ENCODE results near the gene CRHR2. TPM values are rescaled to one million over a fixed set of nuclear protein-coding genes. Genes with fewer than 3 reads are reported as not detected.

Gene CRHR2
- total RNA-seq, 2 donors from 2014 or later = 0.16 TPM; not detected in 1

DNA sequence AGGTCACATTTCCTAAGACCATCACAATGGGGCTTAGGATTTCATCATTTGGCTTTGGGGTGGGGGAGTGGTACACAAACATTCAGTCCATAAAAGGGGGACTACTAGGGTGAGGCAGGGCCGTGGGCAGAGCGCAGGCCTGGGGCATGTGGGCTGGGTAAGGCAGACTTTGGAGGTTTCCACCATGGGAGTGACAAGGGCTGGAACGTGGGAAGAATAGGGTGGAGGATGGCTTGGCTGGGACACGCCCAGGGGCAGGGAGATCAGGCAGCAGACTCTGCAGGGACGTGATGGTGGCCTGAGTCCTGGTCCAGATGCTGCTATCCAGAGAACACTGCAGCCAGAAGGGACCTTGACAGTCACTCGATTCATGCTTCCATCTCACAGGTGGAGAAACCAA, 24.7 kb upstream of the CRHR2 start:
- no peaks in the 10 kb centered on the region for H3K9me3 ChIP-seq
- H3K4me1 ChIP-seq = no peaks in the 10 kb centered on the region
- H3K4me3 ChIP-seq = no peak overlapping the region
- H3K27ac ChIP-seq = no peak overlapping the region
- H3K9ac ChIP-seq (ENCODE audit: low read depth in 2 of 2, low read length in 2 of 2) = no peak overlapping the region
- intact Hi-C loops (cut with DNase I) = no loop called here
- TF ChIP-seq, protein P1, sequence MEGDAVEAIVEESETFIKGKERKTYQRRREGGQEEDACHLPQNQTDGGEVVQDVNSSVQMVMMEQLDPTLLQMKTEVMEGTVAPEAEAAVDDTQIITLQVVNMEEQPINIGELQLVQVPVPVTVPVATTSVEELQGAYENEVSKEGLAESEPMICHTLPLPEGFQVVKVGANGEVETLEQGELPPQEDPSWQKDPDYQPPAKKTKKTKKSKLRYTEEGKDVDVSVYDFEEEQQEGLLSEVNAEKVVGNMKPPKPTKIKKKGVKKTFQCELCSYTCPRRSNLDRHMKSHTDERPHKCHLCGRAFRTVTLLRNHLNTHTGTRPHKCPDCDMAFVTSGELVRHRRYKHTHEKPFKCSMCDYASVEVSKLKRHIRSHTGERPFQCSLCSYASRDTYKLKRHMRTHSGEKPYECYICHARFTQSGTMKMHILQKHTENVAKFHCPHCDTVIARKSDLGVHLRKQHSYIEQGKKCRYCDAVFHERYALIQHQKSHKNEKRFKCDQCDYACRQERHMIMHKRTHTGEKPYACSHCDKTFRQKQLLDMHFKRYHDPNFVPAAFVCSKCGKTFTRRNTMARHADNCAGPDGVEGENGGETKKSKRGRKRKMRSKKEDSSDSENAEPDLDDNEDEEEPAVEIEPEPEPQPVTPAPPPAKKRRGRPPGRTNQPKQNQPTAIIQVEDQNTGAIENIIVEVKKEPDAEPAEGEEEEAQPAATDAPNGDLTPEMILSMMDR (IDR thresholded peaks at IDR 0.05) = no peak
- H3K36me3 ChIP-seq = no peaks in the 10 kb centered on the region
- H3K27me3 ChIP-seq = no peaks in the 10 kb centered on the region
- no peak for DNase-seq

DNA sequence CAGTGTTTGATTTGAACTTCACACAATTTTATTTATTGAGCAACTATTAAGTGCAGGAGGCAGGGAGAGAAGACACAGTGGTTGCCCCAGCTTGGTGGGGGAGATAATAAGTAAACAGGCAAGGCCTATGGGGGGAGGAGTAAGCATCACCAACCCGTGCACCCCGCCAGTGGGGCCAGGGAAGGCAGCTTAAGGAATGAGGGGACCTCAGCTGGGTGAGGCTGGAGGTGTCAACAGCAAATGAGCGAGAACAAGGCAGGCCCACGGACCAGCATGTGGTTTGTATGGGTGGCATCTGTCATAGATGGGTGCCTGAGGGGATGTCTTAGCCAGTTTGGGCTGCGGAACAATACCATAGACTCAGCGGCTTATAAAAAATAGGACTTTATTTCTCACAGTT, 24.1 kb upstream of the CRHR2 start:
- DNase-seq = no peak
- no peak overlapping the region for H3K4me3 ChIP-seq
- intact Hi-C loops (cut with DNase I) = no loop called here

DNA sequence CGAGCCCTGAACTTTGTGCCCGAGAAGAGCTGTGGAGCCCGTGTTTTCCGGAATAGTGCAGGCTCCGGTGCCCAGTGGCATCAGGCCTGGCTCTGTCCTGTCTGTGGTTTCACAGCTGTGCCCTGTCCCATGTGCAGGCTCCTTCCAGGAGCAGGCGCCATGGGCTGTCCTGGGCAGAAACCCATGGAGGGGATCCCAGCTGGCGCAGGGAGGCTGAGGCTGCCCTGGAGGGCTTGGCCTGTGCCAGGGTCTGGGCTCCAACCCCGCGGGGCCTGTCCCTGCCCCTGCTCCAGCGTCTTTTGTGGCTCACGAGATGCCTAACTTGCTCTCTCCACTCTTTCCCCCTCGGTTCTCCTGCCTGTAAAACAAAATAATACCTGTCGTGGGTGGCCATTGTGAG, 23.3 kb upstream of the CRHR2 start:
- no peak for DNase-seq
- Histone ChIP-seq H3K4me3 (no peak overlapping the region), H3K27ac (no peak overlapping the region), H3K9me3 (no peaks in the 10 kb centered on the region), H3K4me1 (no peaks in the 10 kb centered on the region), H3K36me3 (no peaks in the 10 kb centered on the region), H3K9ac (ENCODE audit: low read depth in 2 of 2, low read length in 2 of 2) (no peak overlapping the region), H3K27me3 (no peaks in the 10 kb centered on the region)
- TF ChIP-seq, protein P1 (IDR thresholded peaks at IDR 0.05) = no peak
- intact Hi-C loops (cut with DNase I) = no loop called here

More for the DNA sequence above, 24.1 kb upstream of the CRHR2 start:
- Histone ChIP-seq H3K27me3 (no peaks in the 10 kb centered on the region), H3K4me1 (no peaks in the 10 kb centered on the region), H3K36me3 (no peaks in the 10 kb centered on the region), H3K9me3 (no peaks in the 10 kb centered on the region), H3K27ac (no peak overlapping the region), H3K9ac (ENCODE audit: low read depth in 2 of 2, low read length in 2 of 2) (no peak overlapping the region)
- TF ChIP-seq, protein P1 (IDR thresholded peaks at IDR 0.05) = no peak

DNA sequence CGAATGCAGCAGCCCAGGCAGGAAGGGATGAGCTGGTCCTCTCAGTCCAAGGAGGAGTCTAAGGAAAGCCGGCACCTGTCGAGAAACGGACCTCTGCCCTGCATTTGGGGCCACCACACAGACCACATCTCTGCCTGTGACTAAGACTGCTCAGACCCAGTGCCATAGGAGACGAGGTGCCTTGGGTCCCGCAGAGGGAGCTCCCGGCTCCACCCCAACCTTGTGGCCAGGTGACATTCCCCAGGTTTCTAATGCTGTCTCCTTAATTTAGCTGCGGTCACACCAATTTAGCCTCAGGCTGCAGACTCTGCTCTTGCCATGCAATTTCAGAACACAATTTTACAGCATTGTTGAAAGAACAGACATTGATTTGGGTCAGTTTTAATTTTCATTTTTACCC, 22.8 kb upstream of the CRHR2 start:
- Histone ChIP-seq H3K9me3 (no peaks in the 10 kb centered on the region), H3K27ac (no peak overlapping the region), H3K36me3 (no peaks in the 10 kb centered on the region), H3K27me3 (no peaks in the 10 kb centered on the region), H3K9ac (ENCODE audit: low read depth in 2 of 2, low read length in 2 of 2) (no peak overlapping the region), H3K4me3 (no peak overlapping the region), H3K4me1 (no peaks in the 10 kb centered on the region)
- no peak for DNase-seq
- TF ChIP-seq, protein P1 (IDR thresholded peaks at IDR 0.05) = no peak
- intact Hi-C loops (cut with DNase I) = no loop called here

DNA sequence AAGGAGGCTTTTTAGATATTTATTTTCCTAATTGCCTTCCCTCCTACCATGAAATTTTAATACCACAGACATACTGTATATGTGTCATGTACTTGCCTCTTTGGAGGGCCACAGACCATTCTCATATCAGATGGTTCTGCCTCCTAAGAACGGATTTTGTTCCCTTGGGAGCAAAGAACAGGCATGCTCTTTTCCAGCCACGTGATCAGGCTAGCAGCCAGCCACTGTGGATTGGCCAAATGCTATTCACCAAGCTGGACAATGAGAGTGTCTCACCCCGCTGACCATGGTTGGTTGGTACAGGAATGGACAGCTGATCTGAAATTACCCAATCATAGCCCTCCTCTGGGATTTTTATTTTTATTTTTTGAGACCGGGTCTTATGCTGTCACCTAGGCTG, 21.5 kb upstream of the CRHR2 start:
- no peaks in the 10 kb centered on the region for H3K27me3 ChIP-seq
- no peaks in the 10 kb centered on the region for H3K9me3 ChIP-seq
- H3K4me3 ChIP-seq = no peak overlapping the region
- no peaks in the 10 kb centered on the region for H3K36me3 ChIP-seq
- H3K9ac ChIP-seq (ENCODE audit: low read depth in 2 of 2, low read length in 2 of 2) = no peak overlapping the region
- TF ChIP-seq, protein P1 (IDR thresholded peaks at IDR 0.05) = no peak
- no peak for DNase-seq
- intact Hi-C loops (cut with DNase I) = no loop called here
- no peak overlapping the region for H3K27ac ChIP-seq
- H3K4me1 ChIP-seq = no peaks in the 10 kb centered on the region

DNA sequence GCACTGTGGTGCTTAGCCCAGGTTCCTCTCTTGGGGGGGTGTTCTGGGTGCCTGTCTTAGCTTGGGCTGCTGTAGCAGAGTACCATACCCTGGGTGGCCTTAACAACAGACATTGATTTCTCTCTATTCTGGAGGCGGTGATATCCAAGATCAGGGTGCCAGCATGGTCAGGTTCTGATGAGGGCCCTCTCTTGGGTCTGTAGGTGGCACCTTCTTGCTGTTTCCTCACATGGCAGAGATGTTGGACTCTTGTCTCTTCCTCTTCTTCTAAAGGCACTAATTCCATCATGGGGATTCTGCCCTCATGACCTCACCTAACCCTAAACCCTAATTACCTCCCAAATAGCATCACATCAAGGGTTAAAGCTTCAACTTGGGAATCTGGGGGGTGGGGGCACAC, 19.9 kb upstream of the CRHR2 start:
- intact Hi-C loops (cut with DNase I) = no loop called here
- H3K4me1 ChIP-seq = no peaks in the 10 kb centered on the region
- H3K4me3 ChIP-seq = no peak overlapping the region
- TF ChIP-seq, protein P1 (IDR thresholded peaks at IDR 0.05) = no peak
- H3K27ac ChIP-seq = no peak overlapping the region
- no peaks in the 10 kb centered on the region for H3K36me3 ChIP-seq
- no peaks in the 10 kb centered on the region for H3K9me3 ChIP-seq
- no peak overlapping the region for H3K9ac ChIP-seq (ENCODE audit: low read depth in 2 of 2, low read length in 2 of 2)
- H3K27me3 ChIP-seq = no peaks in the 10 kb centered on the region
- no peak for DNase-seq

Data from colonic mucosa (tissue), 4 donors.